Naive thymus-derived CD4-positive, alpha-beta T cell (primary cell): ENCODE results near the gene PRR35. TPM values are rescaled to one million over a fixed set of nuclear protein-coding genes. Genes with fewer than 3 reads are reported as not detected.

ENCODE experiments used
- ATAC-seq: fragments of 150-1000 bp; cut with Tn5 transposase; 2 replicates; pipeline ENCODE4 v1.10.0; 2021; ENCODE audit warnings: mild to moderate bottlenecking, moderate library complexity
- CTCF ChIA-PET: fragments of 350-600 bp; sonication (Branson Sonifier 250); formaldehyde crosslinking; loops from one replicate; lab custom pipeline; 2021; ENCODE audit warnings: antibody characterized with exemption; lab: Charles Lee
- POLR2A ChIA-PET: fragments of 350-600 bp; sonication (Branson Sonifier 250); formaldehyde crosslinking; loops from one replicate; lab custom pipeline; 2021; ENCODE audit warnings: antibody characterized with exemption, inconsistent platforms; lab: Charles Lee
- DNase-seq, 9 donors: peaks; one replicate each; pipeline versions ENCODE4 v3.0.0 to v3.0.0-alpha.2; 2020 to 2022; ENCODE audit warnings: mixed read lengths in 1 of 9
- H3K27ac ChIP-seq: one replicate; pipeline ENCODE4 v1.7.0; 2013; ENCODE audit warnings: mild to moderate bottlenecking, low read depth, low read length, moderate library complexity
- H3K27me3 ChIP-seq, 2 donors: one replicate each; pipeline ENCODE4 v1.7.0; 2013; ENCODE audit warnings: low read length in 2 of 2, mild to moderate bottlenecking in 2 of 2, moderate library complexity in 2 of 2; ENCODE audit not compliant: control insufficient read depth in 2 of 2, insufficient read depth in 2 of 2
- H3K36me3 ChIP-seq, 3 experiments: 1 replicate in 2 of 3; 2 replicates in 1 of 3; pipeline ENCODE4 v1.7.0; 2013; ENCODE audit warnings: low read length in 3 of 3, mild to moderate bottlenecking in 3 of 3, moderate library complexity in 1 of 3; ENCODE audit not compliant: insufficient read depth in 3 of 3, control insufficient read depth in 2 of 3
- H3K4me1 ChIP-seq, 2 donors: one replicate each; pipeline ENCODE4 v1.7.0; 2013; ENCODE audit warnings: low read length in 2 of 2, mild to moderate bottlenecking in 2 of 2, moderate library complexity in 1 of 2; ENCODE audit not compliant: control insufficient read depth in 2 of 2, insufficient read depth in 2 of 2
- H3K4me3 ChIP-seq: 2 replicates; pipeline ENCODE4 v1.7.0; 2013; ENCODE audit warnings: mild to moderate bottlenecking, low read length
- H3K9me3 ChIP-seq, 3 experiments: 1 replicate in 2 of 3; 2 replicates in 1 of 3; pipeline ENCODE4 v1.7.0; 2013; ENCODE audit warnings: low read length in 3 of 3; ENCODE audit not compliant: control insufficient read depth in 2 of 3
- H3K27ac Mint-ChIP-seq, 9 donors: one replicate each; pipeline ENCODE4 v1.8.0; 2020 to 2022; ENCODE audit warnings: mixed read lengths in 9 of 9, mild to moderate bottlenecking in 8 of 9, moderate library complexity in 5 of 9, inconsistent platforms in 2 of 9
- H3K27me3 Mint-ChIP-seq, 5 donors: one replicate each; pipeline ENCODE4 v1.8.0; 2021 to 2022; ENCODE audit warnings: mixed read lengths in 5 of 5, mild to moderate bottlenecking in 1 of 5
- H3K36me3 Mint-ChIP-seq, 5 donors: one replicate each; pipeline ENCODE4 v1.8.0; 2020 to 2022; ENCODE audit warnings: mixed read lengths in 5 of 5, mild to moderate bottlenecking in 3 of 5, inconsistent platforms in 1 of 5
- H3K4me1 Mint-ChIP-seq, 7 donors: one replicate each; pipeline ENCODE4 v1.8.0; 2020 to 2022; ENCODE audit warnings: mixed read lengths in 7 of 7, mild to moderate bottlenecking in 3 of 7, inconsistent platforms in 1 of 7
- H3K4me3 Mint-ChIP-seq, 10 donors: one replicate each; pipeline ENCODE4 v1.8.0; 2020 to 2022; ENCODE audit warnings: mild to moderate bottlenecking in 10 of 10, mixed read lengths in 10 of 10, moderate library complexity in 6 of 10, inconsistent platforms in 2 of 10
- H3K9me3 Mint-ChIP-seq, 11 donors: one replicate each; pipeline ENCODE4 v1.8.0; 2020 to 2022; ENCODE audit warnings: mixed read lengths in 11 of 11, mild to moderate bottlenecking in 4 of 11, inconsistent platforms in 1 of 11, moderate library complexity in 1 of 11
- intact Hi-C, 2 donors: fragments of 100-400 bp; cut with micrococcal nuclease; formaldehyde crosslinking; loops; one replicate each; pipeline ENCODE4 v1.15.1; 2023
- polyA plus RNA-seq, 2 donors: library from polyadenylated mRNA; unstranded; fragments of 300-500 nt; fragmentation: Illumina TruSeq; gene quantifications; one replicate each; pipeline ENCODE4 v1.2.3, GENCODE V29; 2021
- total RNA-seq, 6 experiments: library from RNA in 5 of 6; stranded (reverse) in 5 of 6; gene quantifications; 1 replicate in 5 of 6; 2 replicates in 1 of 6; pipeline ENCODE4 v1.2.3 and lab custom pipeline; 2021 to 2026

PRR35 gene
- total and polyA plus RNA-seq, 7 experiments from 2014 or later, result not detected

DNA sequence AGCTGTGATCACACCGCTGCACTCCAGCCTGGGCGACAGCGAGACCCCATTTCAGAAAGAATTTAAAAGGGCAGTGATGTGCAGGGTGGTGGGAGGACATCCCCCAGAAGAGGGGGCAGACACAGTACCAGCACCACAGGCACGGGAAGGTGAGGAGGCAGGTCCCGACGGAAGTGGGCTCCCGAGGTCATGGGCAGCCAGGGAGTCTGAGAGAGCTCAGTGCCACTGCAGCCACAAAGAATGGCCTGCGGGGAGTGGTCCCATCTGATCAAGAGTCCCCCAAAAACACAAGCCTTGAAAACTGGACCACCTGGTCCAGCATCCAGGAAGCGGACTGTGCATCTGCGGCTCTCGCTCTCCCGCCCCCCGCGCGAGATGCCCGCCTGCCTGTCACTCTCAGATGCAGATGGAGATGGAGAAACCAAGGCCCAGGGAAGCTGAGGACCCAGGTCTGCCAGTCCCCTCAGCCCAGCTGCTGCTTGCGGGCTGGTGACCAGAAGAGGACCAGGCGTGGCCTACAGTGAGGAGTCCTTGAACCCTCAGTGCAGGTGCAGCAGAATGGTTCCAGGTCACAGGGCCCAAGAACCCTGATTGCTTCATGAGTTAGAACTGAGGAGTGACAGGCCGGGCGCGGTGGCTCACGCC lies 37.0 kb upstream of the PRR35 start:
- ChIA-PET POLR2A (interaction anchor here (1.1 kb wide), 1 partner anchor 8 kb away, joined by 4 read pairs; no protein-coding TSS in a partner anchor), CTCF (no interaction called here)
- DNase-seq, result no peak
- H3K4me1 ChIP-seq, result peaks cover 11 to 17% of the 10 kb centered on the region in 2 donors
- intact Hi-C loops, result no loop called here
- peaks cover 0 to 19% (median 3%) of the 10 kb centered on the region in 3 experiments for H3K36me3 ChIP-seq
- Mint-ChIP-seq H3K27ac (peak overlapping the region in 3 of 9 donors; percentile 38 to 64 (median 53)), H3K4me1 (peaks cover 13 to 20% (median 14%) of the 10 kb centered on the region in 7 donors), H3K27me3 (no peaks in the 10 kb centered on the region), H3K9me3 (no peaks in the 10 kb centered on the region), H3K36me3 (peaks cover 0 to 2% (median 0%) of the 10 kb centered on the region in 5 donors), H3K4me3 (peak overlapping the region in 1 of 10 donors; percentile 5)
- no peak overlapping the region for H3K27ac ChIP-seq
- no peaks in the 10 kb centered on the region for H3K27me3 ChIP-seq
- no peak overlapping the region for H3K4me3 ChIP-seq
- no peaks in the 10 kb centered on the region for H3K9me3 ChIP-seq
- ATAC-seq, result no peak

DNA sequence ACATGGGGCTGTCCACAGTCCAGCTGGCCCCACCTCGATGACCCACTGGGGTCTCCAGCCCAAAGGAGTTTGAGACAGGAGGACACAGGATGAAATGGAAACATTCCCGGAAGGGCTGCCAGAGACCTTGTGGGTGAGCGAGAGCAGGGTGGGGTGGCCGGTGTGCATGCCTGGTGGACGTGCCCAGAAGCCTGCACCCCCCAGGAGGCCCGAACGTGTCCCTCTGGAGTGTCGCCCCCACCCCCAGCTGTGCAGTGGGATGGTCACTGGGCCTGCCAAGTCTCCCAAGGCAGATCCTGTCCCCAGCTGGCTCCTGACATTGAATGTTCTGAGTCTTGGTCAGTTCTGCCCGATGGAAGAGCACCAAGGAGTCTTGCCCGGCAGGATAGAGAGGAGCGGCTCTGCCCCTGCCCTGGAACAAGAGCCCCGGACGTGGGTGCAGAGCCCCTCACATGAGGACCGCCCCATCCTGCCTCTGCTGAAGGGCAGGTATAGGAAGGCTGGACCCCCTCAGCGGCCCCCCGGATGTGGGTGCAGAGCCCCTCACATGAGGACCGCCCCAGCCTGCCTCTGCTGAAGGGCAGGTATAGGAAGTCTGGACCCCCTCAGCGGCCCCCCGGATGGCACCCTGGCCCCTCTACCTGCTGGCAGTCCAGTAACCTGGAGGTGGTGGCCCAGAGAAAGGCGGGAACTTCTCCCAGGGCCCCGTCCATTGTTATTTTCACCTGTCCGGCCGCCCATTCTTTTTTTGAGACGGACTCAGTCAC lies 35.7 kb upstream of the PRR35 start:
- Histone ChIP-seq H3K27ac (no peak overlapping the region), H3K27me3 (no peaks in the 10 kb centered on the region), H3K4me3 (no peak overlapping the region), H3K4me1 (peaks cover 16 to 21% of the 10 kb centered on the region in 2 donors), H3K9me3 (no peaks in the 10 kb centered on the region), H3K36me3 (peaks cover 0 to 14% (median 1%) of the 10 kb centered on the region in 3 experiments)
- CTCF ChIA-PET, result interaction anchor here (0.6 kb wide), 1 partner anchor 216 kb away, joined by 4 read pairs; no protein-coding TSS in a partner anchor
- Mint-ChIP-seq H3K27ac (peak overlapping the region in 3 of 9 donors; percentile 20 to 93 (median 31)), H3K9me3 (no peaks in the 10 kb centered on the region), H3K4me1 (peaks cover 20 to 26% (median 23%) of the 10 kb centered on the region in 7 donors), H3K4me3 (peak overlapping the region in 1 of 10 donors; percentile 18), H3K36me3 (peaks cover 0 to 2% (median 0%) of the 10 kb centered on the region in 5 donors), H3K27me3 (no peaks in the 10 kb centered on the region)
- ATAC-seq (no peak), DNase-seq (no peak)
- POLR2A ChIA-PET, result no interaction called here
- intact Hi-C loops, result loop anchor here in 1 of 2 donors (5.0 kb wide), 4 partner anchors 122 to 828 kb away; partner anchors contain the start of genes DECR2, FAM234A, GNPTG and MRPL28

DNA sequence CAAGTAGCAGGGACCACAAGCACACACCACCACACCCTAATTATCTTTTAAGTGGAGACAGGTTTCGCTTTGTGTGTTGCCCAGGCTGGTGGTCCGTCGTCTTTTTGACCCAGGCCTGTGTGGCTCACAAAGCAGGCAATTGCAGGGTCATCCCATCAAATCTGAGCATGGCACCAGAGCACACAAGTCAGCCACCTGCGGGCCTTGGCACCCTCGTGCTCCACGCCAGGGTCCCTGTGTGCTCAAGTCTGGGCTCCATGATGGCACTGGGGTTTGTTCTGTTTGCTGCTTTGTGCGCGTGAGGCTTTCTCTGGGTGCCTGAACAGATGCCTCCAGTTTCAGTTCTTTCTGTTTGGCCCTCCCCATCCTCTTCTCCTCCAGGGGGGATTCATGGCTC lies 35.1 kb upstream of the PRR35 start:
- H3K4me1 ChIP-seq, result peaks cover 23 to 27% of the 10 kb centered on the region in 2 donors
- Mint-ChIP-seq H3K27ac (peak overlapping the region in 6 of 9 donors; percentile 20 to 93 (median 88)), H3K4me1 (peaks cover 21 to 33% (median 27%) of the 10 kb centered on the region in 7 donors), H3K27me3 (no peaks in the 10 kb centered on the region), H3K4me3 (peak overlapping the region in 5 of 10 donors; percentile 18 to 86 (median 69)), H3K36me3 (peaks cover 0 to 2% (median 0%) of the 10 kb centered on the region in 5 donors), H3K9me3 (no peaks in the 10 kb centered on the region)
- ATAC-seq (no peak), DNase-seq (no peak)
- intact Hi-C loops, result loop anchor here in 1 of 2 donors (5.0 kb wide), 4 partner anchors 123 to 827 kb away; partner anchors contain the start of genes DECR2, FAM234A, GNPTG and MRPL28
- peaks cover 0 to 7% (median 0%) of the 10 kb centered on the region in 3 experiments for H3K36me3 ChIP-seq
- no peak overlapping the region for H3K4me3 ChIP-seq
- H3K27ac ChIP-seq, result peak overlapping the region; percentile 97
- H3K27me3 ChIP-seq, result no peaks in the 10 kb centered on the region
- H3K9me3 ChIP-seq, result no peaks in the 10 kb centered on the region
- ChIA-PET CTCF (interaction anchor here (0.6 kb wide), 2 partner anchors 13 to 216 kb away, joined by 3 to 4 read pairs; no protein-coding TSS in a partner anchor), POLR2A (interaction anchor here (0.6 kb wide), 1 partner anchor 421 kb away, joined by 3 read pairs; no protein-coding TSS in a partner anchor)

DNA sequence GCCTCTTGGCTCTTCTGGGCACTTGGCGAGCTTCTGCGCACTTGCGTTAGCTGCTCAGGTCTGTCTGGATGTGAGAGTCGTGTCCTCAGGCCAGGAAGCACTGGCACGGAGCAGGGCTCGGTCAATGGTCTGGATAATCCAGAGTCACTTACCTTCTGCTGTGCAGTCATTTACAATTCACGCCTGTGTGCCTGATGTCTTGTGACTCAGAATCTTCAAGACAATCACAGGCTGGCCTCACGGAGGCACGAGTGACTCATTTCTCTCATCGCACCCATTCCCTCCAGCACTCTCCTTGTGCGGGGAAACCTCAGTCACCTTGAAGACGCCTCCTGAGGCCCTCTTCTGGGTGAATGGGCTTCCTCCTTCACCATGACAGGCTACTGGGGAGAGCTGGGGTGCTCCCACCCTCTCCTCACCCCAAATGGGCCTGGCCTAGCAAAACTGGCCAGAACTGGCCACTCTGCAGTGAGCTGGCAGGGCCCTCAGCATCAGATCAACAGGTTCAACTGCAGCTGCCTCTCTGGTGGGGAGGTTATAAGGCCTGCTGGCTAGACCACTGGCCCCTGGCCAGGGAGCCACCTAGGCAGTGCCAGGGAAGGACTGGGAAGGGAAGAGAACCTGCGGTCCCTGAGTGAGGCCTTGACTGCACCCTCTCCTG lies 34.5 kb upstream of the PRR35 start:
- ATAC-seq, result no peak
- peaks cover 0 to 2% (median 0%) of the 10 kb centered on the region in 5 donors for H3K36me3 Mint-ChIP-seq

DNA sequence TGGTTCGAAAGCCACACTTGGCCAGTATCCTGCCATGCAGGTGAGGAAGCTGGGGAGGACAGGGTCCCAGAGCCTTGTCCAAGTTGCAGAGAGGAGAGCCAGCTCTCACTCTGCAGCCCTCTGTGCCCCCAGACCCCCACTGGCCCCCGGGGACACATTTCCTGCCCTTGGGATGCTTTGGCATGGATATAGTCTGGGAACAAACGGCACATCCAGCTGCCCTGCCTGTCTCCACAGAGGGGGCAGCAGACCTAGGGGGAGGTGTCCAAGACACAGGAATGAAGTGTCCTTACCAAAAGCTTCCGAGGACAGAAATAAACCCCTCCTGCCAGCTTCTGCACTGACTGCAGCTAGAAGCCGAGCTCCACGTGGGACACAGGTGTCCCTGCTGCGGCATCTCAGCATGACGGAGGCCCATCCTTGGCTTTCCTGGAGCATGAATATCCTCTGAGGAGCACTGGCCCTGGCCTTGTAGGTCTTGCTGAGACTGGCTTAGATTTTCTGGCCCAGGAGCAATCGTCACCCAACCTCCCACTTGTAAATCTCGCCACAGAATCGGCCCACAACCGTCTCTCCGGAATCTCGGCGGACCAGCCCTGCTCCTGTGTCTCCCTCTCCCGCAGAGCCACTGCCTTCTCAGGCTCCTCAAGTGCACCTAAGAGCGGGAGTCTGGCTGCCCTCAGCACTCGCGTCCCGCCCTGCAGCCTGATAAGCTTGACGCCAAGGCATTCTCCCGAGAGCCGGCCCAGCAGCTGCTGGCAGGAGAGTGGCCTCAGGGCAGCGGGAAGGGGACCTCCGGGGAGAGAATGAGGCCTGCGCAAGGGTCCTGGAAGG lies 33.8 kb upstream of the PRR35 start:
- Histone ChIP-seq H3K4me1 (peaks cover 26 to 28% of the 10 kb centered on the region in 2 donors), H3K4me3 (peak overlapping the region; percentile 78), H3K9me3 (no peaks in the 10 kb centered on the region), H3K27ac (peak overlapping the region; percentile 97), H3K36me3 (no peaks in the 10 kb centered on the region), H3K27me3 (no peaks in the 10 kb centered on the region)
- DNase-seq, result peak in 3 of 9 donors; percentile 17 to 29 (median 25)
- no peak for ATAC-seq
- H3K4me3 Mint-ChIP-seq, result peak overlapping the region; percentile 69 to 86 (median 81)
- peak overlapping the region; percentile 68 to 91 (median 74) for H3K27ac Mint-ChIP-seq
- H3K27me3 Mint-ChIP-seq, result no peaks in the 10 kb centered on the region
- peaks cover 21 to 38% (median 30%) of the 10 kb centered on the region in 7 donors for H3K4me1 Mint-ChIP-seq
- ChIA-PET POLR2A (interaction anchor here (0.8 to 1.0 kb wide), 2 partner anchors 40 to 110 kb away, joined by 3 to 5 read pairs; partner anchors contain the start of genes METTL26 and NHLRC4), CTCF (interaction anchor here (1.0 kb wide), 1 partner anchor 98 kb away, joined by 4 read pairs; no protein-coding TSS in a partner anchor)
- H3K36me3 Mint-ChIP-seq, result peaks cover 0 to 2% (median 0%) of the 10 kb centered on the region in 5 donors
- intact Hi-C loops, result loop anchor here (1.0 to 5.0 kb wide), 8 partner anchors 43 to 826 kb away; partner anchors contain the start of genes METTL26 (in 2 of the 2), RAB11FIP3 (in 2 of the 2), DECR2 (in 1 of the 2) and FAM234A (in 1 of the 2)
- no peaks in the 10 kb centered on the region for H3K9me3 Mint-ChIP-seq

More for the DNA sequence above, 34.5 kb upstream of the PRR35 start:
- Mint-ChIP-seq H3K27me3 (no peaks in the 10 kb centered on the region), H3K9me3 (no peaks in the 10 kb centered on the region), H3K4me1 (peaks cover 21 to 38% (median 30%) of the 10 kb centered on the region in 7 donors), H3K27ac (peak overlapping the region in 6 of 9 donors; percentile 46 to 93 (median 88)), H3K4me3 (peak overlapping the region in 9 of 10 donors; percentile 32 to 86 (median 80))
- peak in 2 of 9 donors; percentile 26 to 74 for DNase-seq
- Histone ChIP-seq H3K27ac (peak overlapping the region; percentile 97), H3K27me3 (no peaks in the 10 kb centered on the region), H3K36me3 (peaks cover 0 to 2% (median 0%) of the 10 kb centered on the region in 3 experiments), H3K4me1 (peaks cover 26 to 28% of the 10 kb centered on the region in 2 donors), H3K9me3 (no peaks in the 10 kb centered on the region), H3K4me3 (no peak overlapping the region)
- intact Hi-C loops, result loop anchor here in 1 of 2 donors (5.0 kb wide), 4 partner anchors 123 to 827 kb away; partner anchors contain the start of genes DECR2, FAM234A, GNPTG and MRPL28
- CTCF ChIA-PET, result interaction anchor here (0.6 kb wide), 2 partner anchors 13 to 217 kb away, joined by 3 to 4 read pairs; no protein-coding TSS in a partner anchor
- POLR2A ChIA-PET, result interaction anchor here (0.6 kb wide), 1 partner anchor 421 kb away, joined by 3 read pairs; no protein-coding TSS in a partner anchor
